ENCODE data around the gene LRIT1.

The LRIT1 gene

GRCh38 chr10:84267503-84268126, 26.3 kb upstream of the LRIT1 start:
- peaks cover 11% of the 10 kb centered on the region for H3K4me1 ChIP-seq (ENCODE audit: insufficient read depth, poor library complexity, severe bottlenecking)
- H3K36me3 ChIP-seq (ENCODE audit: low read depth): no peaks in the 10 kb centered on the region
- DNase-seq (ENCODE audit: low spot score) (no peak), ATAC-seq (ENCODE audit: low read depth) (no peak)
- no peak overlapping the region for H3K4me3 ChIP-seq (ENCODE audit: severe bottlenecking)
- no peak overlapping the region for H3K27ac ChIP-seq (ENCODE audit: poor library complexity, severe bottlenecking)
- peaks cover 3% of the 10 kb centered on the region for H3K27me3 ChIP-seq (ENCODE audit: insufficient read depth, poor library complexity, severe bottlenecking)
- peak; percentile 3 for TF ChIP-seq CTCF (IDR thresholded peaks at IDR 0.05; ENCODE audit: poor library complexity, severe bottlenecking)
- no peaks in the 10 kb centered on the region for H3K9me3 ChIP-seq (ENCODE audit: severe bottlenecking)

GRCh38 chr10:84265418-84265817, 24.1 kb upstream of the LRIT1 start:
- ATAC-seq (ENCODE audit: low read depth) (no peak), DNase-seq (ENCODE audit: low spot score) (no peak)
- no peaks in the 10 kb centered on the region for H3K9me3 ChIP-seq (ENCODE audit: severe bottlenecking)

GRCh38 chr10:84264611-84265141, 23.3 kb upstream of the LRIT1 start:
- H3K27me3 ChIP-seq (ENCODE audit: insufficient read depth, poor library complexity, severe bottlenecking): peaks cover 3% of the 10 kb centered on the region
- H3K9me3 ChIP-seq (ENCODE audit: severe bottlenecking): no peaks in the 10 kb centered on the region
- H3K4me3 ChIP-seq (ENCODE audit: severe bottlenecking): no peak overlapping the region
- H3K27ac ChIP-seq (ENCODE audit: poor library complexity, severe bottlenecking): no peak overlapping the region
- DNase-seq (ENCODE audit: low spot score) (no peak), ATAC-seq (ENCODE audit: low read depth) (peak; percentile 90)
- H3K4me1 ChIP-seq (ENCODE audit: insufficient read depth, poor library complexity, severe bottlenecking): peaks cover 3% of the 10 kb centered on the region
- no peaks in the 10 kb centered on the region for H3K36me3 ChIP-seq (ENCODE audit: low read depth)
- peak; percentile 91 for TF ChIP-seq CTCF (IDR thresholded peaks at IDR 0.05; ENCODE audit: poor library complexity, severe bottlenecking)

More at GRCh38 chr10:84265418-84265817, 24.1 kb upstream of the LRIT1 start:
- Histone ChIP-seq H3K36me3 (ENCODE audit: low read depth) (no peaks in the 10 kb centered on the region), H3K4me1 (ENCODE audit: insufficient read depth, poor library complexity, severe bottlenecking) (peaks cover 10% of the 10 kb centered on the region), H3K27me3 (ENCODE audit: insufficient read depth, poor library complexity, severe bottlenecking) (peaks cover 3% of the 10 kb centered on the region), H3K27ac (ENCODE audit: poor library complexity, severe bottlenecking) (no peak overlapping the region), H3K4me3 (ENCODE audit: severe bottlenecking) (no peak overlapping the region)
- no peak for TF ChIP-seq CTCF (IDR thresholded peaks at IDR 0.05; ENCODE audit: poor library complexity, severe bottlenecking)

GRCh38 chr10:84263716-84264115, 22.4 kb upstream of the LRIT1 start:
- no peak overlapping the region for H3K27ac ChIP-seq (ENCODE audit: poor library complexity, severe bottlenecking)
- no peak for ATAC-seq (ENCODE audit: low read depth)

More at GRCh38 chr10:84263716-84264115, 22.4 kb upstream of the LRIT1 start:
- Histone ChIP-seq H3K36me3 (ENCODE audit: low read depth) (no peaks in the 10 kb centered on the region), H3K4me1 (ENCODE audit: insufficient read depth, poor library complexity, severe bottlenecking) (no peaks in the 10 kb centered on the region), H3K9me3 (ENCODE audit: severe bottlenecking) (no peaks in the 10 kb centered on the region), H3K4me3 (ENCODE audit: severe bottlenecking) (no peak overlapping the region), H3K27me3 (ENCODE audit: insufficient read depth, poor library complexity, severe bottlenecking) (peaks cover 3% of the 10 kb centered on the region)
- TF ChIP-seq CTCF (IDR thresholded peaks at IDR 0.05; ENCODE audit: poor library complexity, severe bottlenecking): no peak
- DNase-seq (ENCODE audit: low spot score): no peak
